HL-60 (cell line): ENCODE results near the gene FAM83G.

Experiments used
- DNase-seq, 2 experiments: peaks; one replicate each; pipeline ENCODE4 v3.0.0-alpha.2; 2010 to 2020; ENCODE audit warnings: low read depth in 1 of 2, low spot score in 1 of 2
- H3K27ac ChIP-seq: fragments of 250-450 bp; sonication (Bioruptor Pico); replicated peaks from 2 replicates; pipeline ENCODE4 v1.5.1; 2020; ENCODE audit warnings: mild to moderate bottlenecking, moderate library complexity
- H3K27me3 ChIP-seq: fragments of 250-450 bp; sonication (Bioruptor Pico); 2 replicates; pipeline ENCODE4 v1.5.1; 2021; ENCODE audit warnings: mild to moderate bottlenecking, moderate library complexity; ENCODE audit not compliant: insufficient read depth, poor library complexity, severe bottlenecking
- H3K4me3 ChIP-seq: replicated peaks from 2 replicates; pipeline ENCODE4 v1.5.1; 2011; ENCODE audit warnings: mild to moderate bottlenecking, control low read depth, low read length; ENCODE audit not compliant: insufficient read depth
- CTCF ChIP-seq: IDR thresholded peaks from one replicate; pipeline ENCODE4 v1.5.1; 2011; ENCODE audit warnings: low read length, control low read depth, inconsistent platforms; ENCODE audit not compliant: insufficient read depth
- GABPA ChIP-seq: IDR thresholded peaks from 2 replicates; pipeline ENCODE4 v1.6.1; 2012; ENCODE audit warnings: low read depth
- POLR2AphosphoS5 ChIP-seq: IDR thresholded peaks from 2 replicates; pipeline ENCODE4 v1.6.1; 2012; ENCODE audit warnings: low read depth
- REST ChIP-seq: IDR thresholded peaks from 2 replicates; pipeline ENCODE4 v1.6.1; 2012; ENCODE audit warnings: low read depth; ENCODE audit not compliant: insufficient replicate concordance
- SPI1 ChIP-seq: IDR thresholded peaks from 2 replicates; pipeline ENCODE4 v1.6.1; 2012; ENCODE audit warnings: low read depth, mild to moderate bottlenecking, borderline replicate concordance

The FAM83G gene

DNA sequence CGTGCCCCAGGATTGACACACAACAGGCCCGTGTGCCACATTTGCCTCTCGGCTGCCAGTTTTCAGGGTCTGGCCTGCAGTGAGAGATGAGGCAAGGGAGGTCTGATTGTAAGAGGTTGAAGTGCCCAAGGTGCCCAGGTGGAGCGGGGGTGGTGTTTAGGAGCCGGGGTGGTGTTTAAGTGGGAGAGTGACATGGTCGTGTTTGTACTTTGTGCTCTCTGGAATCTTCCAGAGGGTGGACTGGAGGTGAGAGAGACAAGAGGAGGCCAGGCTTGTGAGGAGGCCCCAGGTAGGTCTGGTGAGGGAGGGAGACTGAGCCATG lies 42.1 kb downstream of the FAM83G start:
- Histone ChIP-seq H3K4me3 (no peak overlapping the region), H3K27me3 (no peaks in the 10 kb centered on the region), H3K27ac (no peak overlapping the region)
- DNase-seq, result no peak
- TF ChIP-seq SPI1 (no peak), CTCF (no peak), REST (no peak), GABPA (no peak), POLR2AphosphoS5 (no peak)

DNA sequence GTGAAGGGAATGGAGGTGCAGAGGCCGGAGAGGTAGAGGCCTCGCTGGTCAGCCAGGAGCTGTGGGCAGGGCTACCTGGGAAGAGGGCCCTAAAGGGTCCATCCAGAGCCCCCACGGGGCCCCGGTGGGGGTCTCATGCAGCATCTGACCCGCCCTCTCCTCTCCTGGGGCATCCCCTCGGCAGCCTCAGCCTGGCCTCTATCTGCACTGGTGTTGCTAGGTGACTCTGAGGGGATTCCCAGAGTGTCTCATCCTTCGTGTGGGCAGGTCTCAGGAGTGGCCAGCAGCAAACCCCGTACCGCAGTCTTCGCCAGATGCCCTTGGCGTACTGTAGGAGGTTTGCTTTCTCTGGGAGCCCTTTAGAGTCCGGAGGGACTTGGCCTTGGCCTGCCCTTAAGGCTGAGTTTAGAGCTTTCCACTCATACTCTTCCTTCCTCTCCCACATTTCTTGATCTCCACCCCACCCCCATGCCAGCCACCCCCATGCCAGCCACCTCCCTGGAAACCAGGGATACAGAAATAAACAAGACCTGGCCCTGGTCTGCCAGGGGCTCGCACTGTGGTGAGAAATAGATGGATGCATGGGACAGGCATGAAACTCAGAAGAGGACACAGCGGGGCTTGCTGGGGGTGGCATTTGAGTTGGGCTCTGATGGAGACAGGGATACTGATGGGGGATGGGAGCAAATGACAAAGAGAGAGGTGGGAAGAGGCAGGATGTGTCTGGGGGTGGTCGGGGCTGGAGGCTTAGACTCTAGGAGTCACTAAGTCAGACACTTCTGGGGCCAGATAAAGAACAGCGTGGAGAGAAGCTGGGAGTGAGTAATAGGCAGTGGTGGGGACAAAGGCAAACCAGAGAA lies 42.7 kb downstream of the FAM83G start:
- Histone ChIP-seq H3K4me3 (no peak overlapping the region), H3K27me3 (no peaks in the 10 kb centered on the region), H3K27ac (no peak overlapping the region)
- no peak for DNase-seq
- TF ChIP-seq SPI1 (no peak), CTCF (no peak), POLR2AphosphoS5 (no peak)

DNA sequence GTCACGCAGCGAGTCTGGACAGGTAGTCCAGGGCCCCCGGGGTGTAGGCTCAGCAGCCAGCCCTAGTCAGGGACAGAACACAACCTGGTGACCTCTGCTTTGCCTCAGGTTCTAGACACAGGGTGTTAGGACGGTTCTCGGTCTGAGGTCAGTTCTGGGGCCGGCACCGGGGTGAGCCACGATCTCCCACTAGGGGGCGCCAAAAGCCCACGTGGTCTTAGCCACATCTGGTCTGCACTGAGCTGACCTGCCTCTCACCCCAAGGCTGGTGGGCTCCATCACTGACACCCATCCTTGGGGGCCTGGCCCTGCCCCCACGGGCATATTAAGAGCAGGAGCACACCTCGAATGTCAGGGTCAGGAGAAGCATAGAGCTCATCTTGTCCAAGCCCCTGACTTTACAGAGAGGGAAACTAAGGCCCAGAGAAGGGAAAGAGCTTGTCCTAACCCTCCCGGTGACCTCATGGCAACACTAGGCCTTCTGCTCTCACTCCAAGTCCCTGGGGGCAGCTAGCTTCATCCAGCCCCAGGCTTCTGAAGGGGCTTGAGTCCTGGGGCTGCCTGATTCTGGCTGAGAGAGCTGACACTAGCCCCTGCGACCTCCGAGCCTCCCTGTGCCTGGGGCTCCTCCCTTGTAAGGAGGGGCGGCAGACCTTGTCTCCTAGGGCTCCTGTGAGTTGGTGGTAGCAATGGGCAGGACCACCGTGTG lies 43.6 kb downstream of the FAM83G start:
- DNase-seq, result peak; percentile 17 to 44
- peak; percentile 61 for TF ChIP-seq CTCF
- no peak for TF ChIP-seq SPI1
- H3K27me3 ChIP-seq, result no peaks in the 10 kb centered on the region
- no peak overlapping the region for H3K27ac ChIP-seq
- no peak overlapping the region for H3K4me3 ChIP-seq

DNA sequence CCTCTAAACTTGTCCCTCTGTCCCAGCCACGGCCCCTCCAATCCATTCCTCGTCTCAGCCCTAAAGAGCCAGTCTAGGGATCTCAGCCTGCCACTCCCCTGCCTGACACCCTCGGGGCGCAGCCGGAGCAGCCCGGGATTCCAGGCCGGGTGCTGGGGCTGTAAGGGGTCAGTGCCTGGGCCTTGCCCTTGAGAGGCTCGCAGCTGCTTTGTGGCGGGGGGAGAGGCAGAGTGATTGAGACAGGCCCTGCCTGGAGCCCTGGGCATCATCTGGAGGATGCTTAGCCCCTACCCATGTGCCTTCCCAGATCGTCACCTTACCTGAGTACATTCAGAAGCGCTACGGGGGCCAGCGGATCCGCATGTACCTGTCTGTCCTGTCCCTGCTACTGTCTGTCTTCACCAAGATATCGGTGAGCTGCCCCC lies 44.3 kb downstream of the FAM83G start:
- TF ChIP-seq GABPA, result no peak
- TF ChIP-seq POLR2AphosphoS5, result no peak
- no peak for TF ChIP-seq SPI1
- TF ChIP-seq REST, result no peak
- TF ChIP-seq CTCF, result no peak
- Histone ChIP-seq H3K27ac (no peak overlapping the region), H3K4me3 (no peak overlapping the region), H3K27me3 (no peaks in the 10 kb centered on the region)
- DNase-seq, result no peak
